Activated CD8-positive, alpha-beta memory T cell treated with anti-CD3 and anti-CD28 coated beads, Interleukin-2, amount 50 U/mL, for 1 hour (primary cell): ENCODE measurements around the gene ARRB1.
"Not testable (repeated sequence)": the region's sequence is repeated elsewhere in the genome, so short reads cannot be mapped to it uniquely, and the experiment has no call there.

Experiments
- DNase-seq: peaks from one replicate; pipeline ENCODE4 v3.0.0-alpha.2; 2020; ENCODE audit errors: extremely low read depth

The ARRB1 gene

DNA sequence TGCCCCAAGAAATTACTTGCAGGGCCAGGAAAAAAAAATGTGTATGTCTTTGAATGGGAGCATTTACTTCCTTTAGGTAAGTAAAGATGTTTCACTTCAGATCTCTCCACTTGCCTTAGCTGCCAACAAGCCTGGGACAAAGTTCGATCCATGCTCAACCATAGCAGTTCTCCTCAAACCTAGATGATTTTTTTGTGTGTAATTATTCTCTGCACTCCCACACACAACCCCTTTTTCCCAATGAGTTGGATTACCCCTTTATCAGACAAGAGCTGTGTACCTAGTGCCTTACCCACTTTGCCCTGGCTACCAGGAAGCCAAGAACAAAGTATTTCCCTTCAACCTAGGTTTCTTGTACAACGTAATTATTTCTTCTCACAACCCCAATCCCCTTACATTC lies 75.3 kb downstream of the ARRB1 start:
- no peak for DNase-seq

DNA sequence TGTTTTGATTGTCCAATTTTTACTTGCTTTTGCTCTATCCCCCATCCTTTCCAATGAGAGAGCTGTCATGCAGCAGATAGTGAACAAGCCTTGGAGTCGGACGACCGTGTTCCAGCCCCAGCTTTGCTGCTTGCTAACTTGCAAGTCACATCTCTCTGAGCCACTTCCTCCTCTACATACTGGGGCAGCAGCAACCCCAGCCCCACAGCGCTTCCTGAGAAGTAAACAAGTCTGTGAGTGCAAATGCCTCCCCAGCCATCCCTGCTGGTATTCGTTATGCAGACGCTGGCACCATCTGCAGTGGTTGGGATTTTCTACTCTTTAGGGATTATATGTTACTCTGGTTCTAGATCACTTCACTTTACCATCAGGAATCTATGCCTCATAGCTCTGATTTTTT lies 75.9 kb downstream of the ARRB1 start:
- peak; percentile 40 for DNase-seq

DNA sequence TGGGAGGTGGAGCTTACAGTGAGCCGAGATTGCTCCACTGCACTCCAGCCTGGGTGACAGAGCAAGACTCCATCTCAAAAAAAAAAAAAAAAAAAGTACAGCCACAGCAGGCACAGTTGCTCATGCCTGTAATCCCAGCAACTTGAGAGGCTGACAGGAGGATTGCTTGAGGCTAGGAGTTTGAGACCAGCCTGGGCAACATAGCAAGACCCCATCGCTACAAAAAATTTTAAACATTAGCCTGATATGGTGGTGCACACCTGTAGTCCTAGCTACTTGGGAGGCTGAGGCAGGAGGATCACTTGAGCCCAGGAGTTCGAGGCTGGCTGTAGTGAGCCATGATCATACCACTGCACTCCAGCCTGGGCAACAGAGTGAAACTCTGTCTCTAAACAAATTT lies 76.7 kb downstream of the ARRB1 start:
- DNase-seq = not testable (repeated sequence)

DNA sequence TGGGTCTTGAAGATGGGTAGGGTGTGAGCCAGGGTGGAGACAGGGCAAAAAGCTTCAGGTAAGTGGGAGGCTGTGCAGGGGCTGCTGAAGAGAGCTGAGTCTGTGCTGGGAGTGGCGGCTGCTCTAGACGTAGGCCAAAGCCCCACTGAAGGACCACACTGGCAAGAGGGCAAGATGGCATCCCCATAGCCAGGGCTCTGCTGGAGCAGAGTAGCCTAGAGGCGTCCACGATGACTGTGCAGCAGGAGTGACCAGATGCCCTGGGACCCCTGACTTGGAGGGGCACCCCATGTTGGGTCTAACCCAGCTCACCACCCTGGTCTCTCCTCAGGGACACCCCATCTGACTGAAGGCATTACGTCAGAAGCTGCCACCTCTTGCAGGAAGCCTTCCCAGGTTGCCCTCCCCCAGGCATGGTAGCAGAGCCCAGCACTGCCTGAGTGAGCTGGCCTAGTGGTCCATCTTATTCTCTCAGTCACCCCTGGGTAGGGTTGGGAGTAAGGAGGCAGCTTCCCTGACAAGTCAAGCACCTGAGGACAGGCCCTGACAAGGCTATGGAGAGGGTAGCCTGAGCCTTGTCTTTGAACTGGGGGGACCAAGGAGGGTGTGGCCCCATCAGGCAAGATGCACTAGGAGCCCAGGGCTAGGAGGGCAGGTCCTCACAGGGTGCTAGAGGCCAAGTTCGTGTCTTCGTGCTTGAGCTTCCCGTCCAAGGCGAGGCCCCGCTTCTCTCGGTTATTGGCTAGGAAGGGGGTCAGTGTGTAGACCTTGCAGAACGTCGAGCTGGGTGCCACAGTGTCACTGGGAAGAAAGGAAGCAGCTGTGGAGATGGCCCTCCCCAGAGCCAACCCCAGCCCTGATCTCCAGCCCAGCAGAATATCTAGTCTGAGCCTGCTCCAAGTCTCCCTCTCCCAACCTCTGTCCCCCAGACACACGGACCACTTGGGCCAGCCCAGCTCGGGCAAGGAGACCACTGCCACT lies 77.8 kb downstream of the ARRB1 start:
- DNase-seq = no peak

DNA sequence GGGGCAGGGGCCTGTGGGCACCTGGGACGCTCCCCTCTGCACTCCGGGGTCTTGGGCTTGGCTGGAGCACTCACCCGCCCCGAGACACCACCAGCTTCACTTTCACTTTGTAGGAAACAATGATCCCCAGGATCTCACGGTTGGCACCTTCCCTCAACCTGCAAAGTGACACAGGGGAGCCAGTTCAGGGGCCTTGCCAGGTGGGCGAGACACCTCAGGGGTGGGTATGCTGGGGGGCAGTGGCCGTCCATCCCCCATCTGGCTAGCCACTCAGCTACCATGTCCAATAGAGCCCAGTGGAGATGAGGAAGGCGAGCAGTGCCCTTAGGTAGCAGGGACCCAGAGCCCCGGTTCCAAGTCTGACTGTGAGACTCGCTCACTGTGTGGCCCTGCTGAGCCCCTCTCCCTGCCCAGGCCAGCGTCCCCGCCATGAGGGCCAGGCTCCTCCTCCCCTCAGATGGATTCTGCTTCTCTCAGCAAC lies 78.6 kb downstream of the ARRB1 start:
- no peak for DNase-seq

DNA sequence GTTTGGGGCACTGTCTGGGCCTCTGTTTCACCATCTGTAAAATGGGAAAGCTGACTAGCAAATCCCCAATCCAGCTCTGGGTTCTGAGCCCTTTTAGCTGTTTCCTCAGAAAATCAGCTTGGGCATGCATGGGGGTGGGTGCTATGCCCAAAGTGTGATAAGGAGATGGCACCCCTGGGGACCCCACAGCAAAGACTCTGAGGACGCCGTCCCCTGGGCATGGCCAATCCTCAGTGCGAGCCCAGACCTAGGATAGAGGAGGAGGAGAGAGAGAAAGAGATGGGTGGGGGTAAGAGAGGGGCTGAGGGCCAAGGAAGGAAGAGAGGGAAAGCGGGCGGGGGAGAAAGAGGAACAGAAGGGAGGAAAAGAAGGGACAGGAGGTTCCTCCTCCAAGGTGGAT lies 79.1 kb downstream of the ARRB1 start:
- no peak for DNase-seq

DNA sequence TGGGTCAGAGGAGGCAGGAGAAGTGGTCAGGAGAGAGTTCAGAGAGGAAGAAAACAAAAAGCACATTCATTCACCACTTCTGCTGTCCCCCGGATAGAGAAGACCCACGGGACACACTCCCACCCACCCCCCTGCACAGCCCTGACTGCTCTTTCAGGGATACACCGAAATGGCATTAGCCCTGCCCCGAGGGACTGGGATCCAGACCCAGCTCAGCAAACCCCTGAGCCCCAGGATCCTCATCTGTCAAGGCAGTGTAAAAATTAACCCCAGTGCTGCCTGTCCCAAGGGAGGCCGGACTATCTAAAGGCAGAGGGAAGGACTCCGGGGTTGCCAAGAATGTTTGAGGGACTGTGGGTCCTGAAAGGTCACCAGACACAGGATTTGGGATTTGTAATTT lies 79.7 kb downstream of the ARRB1 start:
- no peak for DNase-seq

DNA sequence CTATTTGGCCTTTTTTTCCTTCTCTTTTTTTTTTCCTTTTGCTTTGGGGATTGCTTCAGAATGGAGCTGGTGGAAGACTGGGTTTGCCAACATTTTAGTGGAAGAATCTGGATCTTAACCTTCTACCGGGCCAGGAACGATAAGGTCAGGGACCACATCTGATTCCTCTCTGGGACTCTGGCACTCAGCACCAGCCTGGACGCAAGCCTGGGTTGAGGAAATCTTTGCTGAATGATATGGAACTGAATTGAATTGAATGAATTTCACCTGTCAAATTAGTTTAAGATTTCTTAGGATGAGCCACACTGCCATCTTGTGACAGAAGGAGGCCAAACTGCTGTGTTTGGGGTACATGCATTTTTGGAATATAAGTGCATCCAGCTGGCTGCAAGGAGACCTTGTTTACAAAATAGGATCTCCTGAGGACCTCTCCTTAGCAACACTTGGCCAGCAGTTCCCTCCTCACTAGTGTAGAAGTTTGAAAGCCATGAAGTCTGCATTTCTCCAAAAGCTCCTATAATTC lies 80.5 kb downstream of the ARRB1 start:
- no peak for DNase-seq

DNA sequence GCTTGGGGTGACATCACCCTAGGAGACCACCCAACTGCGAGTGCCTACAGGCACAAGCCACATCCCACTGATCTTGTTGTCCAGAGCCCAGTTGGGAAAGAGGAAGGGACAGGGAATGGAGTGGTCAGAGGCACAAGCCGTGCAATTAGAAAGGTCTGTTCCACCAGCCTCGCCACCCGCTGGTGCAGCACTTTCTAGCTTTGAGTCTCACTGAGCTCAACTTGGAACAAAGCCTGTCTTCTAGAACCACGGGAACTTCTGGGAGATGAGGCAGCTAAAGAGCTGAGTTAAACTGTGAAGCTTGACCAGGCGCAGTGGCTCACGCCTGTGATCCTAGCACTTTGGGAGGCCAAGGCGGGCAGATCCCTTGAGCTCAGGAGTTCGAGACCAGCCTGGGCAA lies 81.6 kb downstream of the ARRB1 start:
- no peak for DNase-seq

DNA sequence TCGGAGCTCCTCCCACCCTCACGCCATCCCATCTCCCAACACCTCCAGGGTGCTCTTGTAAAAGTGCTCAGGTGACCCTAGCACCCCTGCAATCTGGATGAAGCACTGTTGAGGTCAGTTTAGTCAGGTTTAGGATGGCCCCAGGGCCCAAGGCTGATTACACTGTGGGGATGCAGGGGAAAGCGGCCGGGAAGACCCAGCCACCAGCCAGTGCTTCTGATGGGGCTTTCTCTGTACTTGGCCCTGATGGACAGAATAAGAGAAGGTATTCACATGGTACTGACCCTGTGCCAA lies 82.1 kb downstream of the ARRB1 start:
- DNase-seq = no peak

DNA sequence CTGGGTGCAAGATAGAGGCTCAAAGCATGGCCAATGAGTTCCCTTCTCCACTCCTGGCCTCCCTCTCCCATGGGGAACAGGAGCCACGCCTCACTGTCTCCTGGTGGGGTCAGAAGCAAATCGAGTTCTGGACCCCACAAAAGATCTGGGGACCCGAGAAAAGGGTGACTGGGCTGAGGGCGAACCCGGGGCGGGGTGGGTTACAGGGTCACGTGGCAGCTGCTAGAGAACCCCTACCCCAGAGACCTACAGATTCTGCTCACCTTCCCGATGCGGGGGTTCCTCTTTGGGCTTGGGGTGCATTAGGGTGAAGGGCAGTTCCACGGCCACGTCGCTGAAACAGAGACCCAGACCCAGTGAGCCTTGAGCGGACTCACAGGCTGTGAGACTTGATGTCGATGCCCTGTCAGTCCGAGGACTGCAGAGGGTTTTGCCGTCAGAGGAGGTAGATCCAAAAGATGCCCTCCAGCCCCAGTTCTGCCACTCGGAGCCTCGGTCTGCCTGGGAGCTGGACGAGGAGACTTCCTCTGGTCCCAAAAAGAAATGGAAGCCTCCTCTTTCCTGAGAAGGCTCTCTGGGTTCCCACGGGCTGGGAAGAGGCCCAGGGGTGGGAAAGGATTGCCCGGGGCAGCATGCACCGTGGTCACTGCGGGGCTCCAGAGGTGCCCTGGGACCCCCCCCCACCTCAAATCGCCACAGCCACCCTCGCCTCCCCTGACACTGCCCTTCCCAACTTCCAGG lies 82.7 kb downstream of the ARRB1 start:
- no peak for DNase-seq

DNA sequence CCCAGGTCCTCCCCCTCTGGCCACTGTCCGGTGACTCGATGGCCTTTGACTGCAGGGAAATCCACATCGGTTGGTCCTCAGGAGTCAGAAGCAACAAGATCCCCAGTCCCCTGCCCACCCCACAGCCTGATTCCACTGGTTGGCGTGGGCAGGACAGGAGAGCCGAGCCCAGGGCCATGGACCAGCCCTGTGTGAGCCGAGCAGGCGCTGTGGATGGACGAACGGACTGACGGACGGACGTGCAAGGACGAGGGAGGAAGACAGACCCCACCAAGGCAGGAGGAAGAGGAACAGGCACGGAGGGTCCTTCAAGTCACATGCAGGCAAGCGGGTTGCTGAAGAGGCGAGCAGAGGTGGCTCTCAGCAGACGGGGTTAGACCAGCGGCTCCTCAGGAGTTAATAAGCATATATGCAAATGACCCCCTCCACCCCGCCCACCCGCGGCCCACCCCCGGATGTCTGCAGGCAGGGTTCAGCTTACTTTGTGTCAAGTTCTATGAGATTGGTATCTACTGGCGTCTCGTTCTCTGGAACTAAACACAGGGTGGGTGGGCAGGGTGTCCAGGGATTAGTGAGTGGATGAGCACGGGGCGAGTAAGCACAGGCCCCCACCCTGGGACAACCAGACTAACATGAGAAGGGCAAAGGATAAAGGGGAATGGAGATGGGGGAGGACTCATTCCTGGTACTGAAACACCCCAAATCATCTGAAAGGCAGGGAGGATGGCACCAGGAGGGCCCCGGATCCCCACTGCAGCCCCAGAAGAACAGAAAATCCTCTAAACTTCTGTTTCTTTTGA lies 84.1 kb downstream of the ARRB1 start:
- DNase-seq = no peak

DNA sequence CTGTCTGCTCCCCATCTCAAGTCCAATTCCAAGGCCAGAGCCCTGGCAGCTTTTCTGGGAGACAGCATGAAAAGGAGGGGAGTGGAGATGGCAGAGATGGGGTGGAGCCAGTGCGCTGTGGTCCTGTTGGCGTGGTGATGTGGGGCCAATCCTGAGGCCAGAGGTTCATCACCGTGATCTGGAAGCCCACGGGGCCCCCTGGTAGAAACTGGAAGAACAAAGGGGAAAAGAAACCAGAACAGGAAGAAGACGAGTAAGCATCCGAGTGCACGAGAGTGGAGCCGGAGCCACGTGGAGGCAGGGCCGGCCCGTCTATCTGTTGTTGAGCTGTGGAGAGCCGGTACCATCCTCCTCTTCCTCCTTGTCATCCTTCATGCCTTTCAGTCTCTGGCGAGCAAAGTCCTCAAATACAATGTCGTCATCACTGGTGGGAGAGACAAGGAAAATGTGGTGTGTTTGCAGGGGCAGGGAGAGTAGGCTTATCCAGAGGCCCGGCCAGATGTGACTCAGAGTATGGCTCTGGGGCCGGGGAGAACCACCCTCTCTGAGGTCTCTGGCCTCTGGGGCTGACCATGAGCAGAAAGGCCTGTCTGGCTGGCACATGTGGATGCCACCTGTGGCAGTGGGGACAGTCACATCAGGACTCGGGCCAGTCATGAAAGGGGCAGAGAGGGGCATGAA lies 85.5 kb downstream of the ARRB1 start:
- DNase-seq = no peak

DNA sequence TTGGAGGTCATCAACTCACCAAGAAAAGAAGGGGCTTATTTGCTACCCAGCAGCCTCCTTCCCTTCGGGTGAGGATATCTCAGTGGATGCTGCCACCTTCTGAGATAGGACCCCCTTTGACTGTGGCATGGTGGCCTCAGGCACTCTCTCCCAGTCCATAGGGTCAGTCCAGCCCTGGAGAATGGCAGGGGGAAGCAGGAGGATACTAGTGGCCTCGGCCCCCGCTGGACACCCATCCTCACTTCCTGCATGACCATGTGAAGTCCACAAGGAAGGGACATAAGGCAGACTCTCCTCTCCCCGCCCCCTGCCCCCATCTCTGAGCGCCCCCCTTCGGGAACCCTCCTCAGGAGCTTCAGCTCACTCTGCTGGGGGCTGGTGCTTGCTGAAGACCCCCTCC lies 86.5 kb downstream of the ARRB1 start:
- no peak for DNase-seq

DNA sequence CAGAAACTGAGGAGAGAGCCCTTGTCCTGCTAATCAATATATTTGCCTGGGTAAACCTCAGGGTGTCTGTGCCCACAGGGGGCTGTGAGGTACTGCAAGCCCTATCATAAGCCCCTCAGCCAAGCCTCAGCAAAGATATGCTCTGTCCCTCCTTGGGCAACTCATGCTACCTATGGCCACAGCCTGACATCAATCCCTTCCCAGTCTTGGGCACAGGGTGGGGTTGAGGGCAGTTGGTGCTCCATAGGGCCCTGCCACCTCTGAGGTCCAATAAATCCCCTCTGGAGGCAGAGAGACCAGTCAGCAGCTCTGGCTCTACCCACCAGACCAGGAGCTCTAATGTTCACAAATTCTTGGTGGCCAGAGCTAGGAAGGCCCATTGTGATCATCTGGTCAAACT lies 87.1 kb downstream of the ARRB1 start:
- no peak for DNase-seq

DNA sequence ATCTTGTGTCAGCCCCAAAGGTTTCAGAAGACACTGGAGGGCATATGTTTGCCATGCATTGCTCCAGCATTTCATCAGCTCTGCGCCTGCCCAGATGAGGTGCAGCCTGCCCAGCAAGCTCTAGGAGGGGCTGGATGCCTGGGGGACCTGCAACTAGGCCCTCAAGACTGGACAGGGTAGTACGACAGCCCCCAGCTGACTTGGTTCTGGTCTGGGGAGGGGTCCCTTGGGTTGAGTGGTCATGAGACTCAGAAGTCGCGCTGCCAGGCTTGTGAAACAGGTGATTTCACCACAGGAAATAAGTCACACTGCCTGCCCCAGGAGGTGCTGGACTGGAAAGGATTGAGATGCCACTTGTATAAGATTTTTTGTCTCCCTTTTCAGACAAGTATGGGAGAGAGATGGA lies 87.5 kb downstream of the ARRB1 start:
- DNase-seq = no peak

DNA sequence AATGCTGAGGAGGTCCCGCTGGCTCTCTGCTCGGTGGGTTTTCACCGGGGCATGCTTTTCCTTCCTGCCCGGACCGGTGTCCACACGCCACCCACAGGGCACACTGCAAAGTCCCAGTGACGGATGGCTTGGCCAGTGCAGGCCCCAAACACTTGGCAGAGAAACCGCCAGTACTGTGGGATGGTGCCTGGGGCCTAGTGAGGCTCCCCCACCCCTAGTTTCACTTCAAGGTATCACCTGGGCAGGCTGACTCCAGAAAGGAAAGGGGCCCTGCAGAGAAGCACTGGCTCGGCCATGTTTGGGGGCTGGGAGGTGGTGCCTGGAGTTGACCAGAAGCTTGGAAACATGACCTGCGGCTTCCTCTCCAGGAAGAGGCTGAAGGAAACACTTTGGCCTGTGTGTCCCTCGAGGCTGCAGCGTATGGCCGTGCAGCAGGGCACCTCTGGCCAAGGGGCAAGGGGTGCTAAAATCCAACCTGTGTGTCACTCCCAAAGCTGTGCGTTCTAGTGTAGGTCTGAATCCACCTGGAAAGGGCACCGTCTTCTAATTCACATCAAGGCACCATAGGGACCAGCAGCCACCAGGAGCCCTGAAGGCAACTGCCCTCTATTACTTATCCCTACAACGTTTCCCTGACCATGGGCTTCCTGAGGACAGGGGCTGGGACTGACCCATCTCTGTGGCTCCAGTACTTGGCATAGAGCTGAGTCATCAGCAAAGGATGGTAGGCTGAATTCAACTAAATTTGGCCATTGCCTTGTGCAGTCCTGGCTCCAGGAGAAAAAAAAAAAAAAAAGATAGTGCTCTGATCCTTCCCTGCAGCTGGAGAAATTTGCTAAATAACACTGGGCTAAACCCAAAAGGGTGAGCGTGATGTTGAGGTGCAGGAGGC lies 88.3 kb downstream of the ARRB1 start:
- DNase-seq = no peak

DNA sequence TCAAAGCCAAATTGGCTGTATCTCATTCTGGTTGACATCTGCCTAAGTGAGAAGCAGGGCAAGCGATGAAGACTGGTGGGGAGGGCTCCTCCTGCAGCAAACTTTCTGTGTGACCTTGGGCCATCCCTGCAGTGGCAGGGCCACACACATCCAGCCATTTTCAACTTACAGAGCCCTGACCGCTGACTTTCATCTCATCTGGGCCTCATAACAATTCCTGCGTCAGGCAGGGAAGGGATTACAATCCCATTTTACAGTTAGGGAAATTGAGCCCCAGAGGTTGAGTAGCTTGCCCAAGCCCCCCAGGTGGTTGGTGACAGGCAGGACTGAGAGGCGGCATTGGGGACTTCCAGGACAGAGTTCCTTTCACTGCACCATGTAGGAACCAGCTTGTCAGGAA lies 89.0 kb downstream of the ARRB1 start:
- no peak for DNase-seq

DNA sequence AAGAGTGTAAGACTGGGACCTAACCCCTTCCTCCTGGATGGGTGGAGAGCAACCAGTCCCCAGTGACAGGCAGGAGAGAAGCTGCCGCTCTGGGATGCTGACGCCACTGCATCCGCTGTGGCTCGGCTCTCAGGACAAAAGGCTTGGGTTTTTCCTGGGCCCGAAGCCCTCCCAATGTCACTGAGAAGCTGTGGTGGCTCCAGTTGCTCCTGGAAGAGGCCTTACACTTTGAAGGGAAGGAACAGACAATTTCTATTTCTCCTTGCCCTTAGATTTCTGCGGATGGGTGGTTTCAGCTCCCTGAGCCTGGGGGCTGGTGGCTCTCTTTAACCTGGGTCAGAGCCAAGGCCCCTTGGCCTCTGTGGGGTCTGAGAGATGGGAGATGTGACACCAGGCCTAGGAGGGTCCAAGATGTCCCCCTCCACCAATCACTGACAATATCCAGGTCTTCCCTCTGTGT lies 89.5 kb downstream of the ARRB1 start:
- no peak for DNase-seq

DNA sequence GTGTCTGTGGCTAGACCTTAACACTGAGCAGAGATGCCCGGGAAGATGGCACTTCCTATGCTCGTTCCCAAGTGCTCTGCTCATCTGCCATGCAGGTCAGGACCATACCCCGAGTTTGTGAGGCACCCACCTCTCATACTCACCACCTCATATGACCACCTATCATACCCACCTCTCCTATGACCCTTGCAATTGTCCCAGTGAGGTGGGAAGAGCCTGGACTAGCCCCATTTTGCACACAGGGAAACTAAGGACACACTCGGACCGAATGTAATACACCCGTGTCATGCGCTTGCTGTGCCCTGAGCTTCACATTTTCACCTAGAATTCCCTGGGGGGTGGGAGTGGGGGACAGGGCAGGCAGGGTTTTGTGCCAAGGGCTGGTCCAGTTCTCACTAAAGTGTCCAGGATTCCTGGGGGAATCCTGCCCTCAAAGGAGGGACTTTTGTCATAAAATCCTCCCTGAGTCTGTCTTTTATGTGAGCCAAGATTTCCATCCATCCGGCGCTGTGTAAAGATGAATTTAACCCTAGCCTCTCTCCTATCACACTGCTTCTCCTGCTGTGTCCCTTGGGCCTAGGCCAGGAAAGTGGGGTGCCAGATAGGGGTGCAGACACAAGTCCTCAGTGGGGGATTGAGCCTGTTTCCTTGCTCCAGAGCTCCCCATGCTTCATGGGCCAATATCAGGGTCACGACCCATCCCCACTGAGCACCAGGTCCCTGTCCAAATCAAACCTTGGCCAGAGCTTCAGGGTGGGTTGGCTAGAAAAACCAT lies 90.9 kb downstream of the ARRB1 start:
- DNase-seq = no peak
